Measurements from ENCODE around the gene LLGL1.

Gene LLGL1

GRCh38 chr17:18248300-18248731 is 22.9 kb downstream of the LLGL1 start:
- H3K4me3 ChIP-seq (ENCODE audit: control insufficient read depth, low read depth, low read length): no peak overlapping the region
- no peak for DNase-seq (ENCODE audit: low read depth)
- peak; percentile 77 for TF ChIP-seq CTCF (IDR thresholded peaks at IDR 0.05; ENCODE audit: control insufficient read depth, insufficient read depth, low read depth, low read length, missing control alignments)

GRCh38 chr17:18248811-18249210 is 23.4 kb downstream of the LLGL1 start:
- TF ChIP-seq CTCF (IDR thresholded peaks at IDR 0.05; ENCODE audit: control insufficient read depth, insufficient read depth, low read depth, low read length, missing control alignments): no peak
- no peak for DNase-seq (ENCODE audit: low read depth)
- H3K4me3 ChIP-seq (ENCODE audit: control insufficient read depth, low read depth, low read length): no peak overlapping the region

- DNase-seq (ENCODE audit: low read depth): no peak
- no peak overlapping the region for H3K4me3 ChIP-seq (ENCODE audit: control insufficient read depth, low read depth, low read length)
- TF ChIP-seq CTCF (IDR thresholded peaks at IDR 0.05; ENCODE audit: control insufficient read depth, insufficient read depth, low read depth, low read length, missing control alignments): no peak
These were observed 24.8 kb downstream of the LLGL1 start for GRCh38 chr17:18250259-18250658.

GRCh38 chr17:18250708-18251107 is 25.3 kb downstream of the LLGL1 start:
- H3K4me3 ChIP-seq (ENCODE audit: control insufficient read depth, low read depth, low read length): no peak overlapping the region
- no peak for TF ChIP-seq CTCF (IDR thresholded peaks at IDR 0.05; ENCODE audit: control insufficient read depth, insufficient read depth, low read depth, low read length, missing control alignments)
- no peak for DNase-seq (ENCODE audit: low read depth)

GRCh38 chr17:18251204-18251603 is 25.8 kb downstream of the LLGL1 start:
- H3K4me3 ChIP-seq (ENCODE audit: control insufficient read depth, low read depth, low read length): no peak overlapping the region
- TF ChIP-seq CTCF (IDR thresholded peaks at IDR 0.05; ENCODE audit: control insufficient read depth, insufficient read depth, low read depth, low read length, missing control alignments): no peak
- DNase-seq (ENCODE audit: low read depth): no peak

- TF ChIP-seq CTCF (IDR thresholded peaks at IDR 0.05; ENCODE audit: control insufficient read depth, insufficient read depth, low read depth, low read length, missing control alignments): no peak
- no peak for DNase-seq (ENCODE audit: low read depth)
- no peak overlapping the region for H3K4me3 ChIP-seq (ENCODE audit: control insufficient read depth, low read depth, low read length)
These were observed 26.7 kb downstream of the LLGL1 start for GRCh38 chr17:18252160-18252559.

Data from AG09309 (cell line).